HG03066 (cell line): ENCODE results near the gene LIPI.
"Not testable (repeated sequence)": the region's sequence is repeated elsewhere in the genome, so short reads cannot be mapped to it uniquely, and the experiment has no call there.

Experiments used
- ATAC-seq: cut with Tn5 transposase; IDR thresholded peaks from one replicate; pipeline ENCODE4 v1.9.1; 2021; ENCODE audit warnings: low read depth; ENCODE audit not compliant: unreplicated experiment

The LIPI gene

DNA sequence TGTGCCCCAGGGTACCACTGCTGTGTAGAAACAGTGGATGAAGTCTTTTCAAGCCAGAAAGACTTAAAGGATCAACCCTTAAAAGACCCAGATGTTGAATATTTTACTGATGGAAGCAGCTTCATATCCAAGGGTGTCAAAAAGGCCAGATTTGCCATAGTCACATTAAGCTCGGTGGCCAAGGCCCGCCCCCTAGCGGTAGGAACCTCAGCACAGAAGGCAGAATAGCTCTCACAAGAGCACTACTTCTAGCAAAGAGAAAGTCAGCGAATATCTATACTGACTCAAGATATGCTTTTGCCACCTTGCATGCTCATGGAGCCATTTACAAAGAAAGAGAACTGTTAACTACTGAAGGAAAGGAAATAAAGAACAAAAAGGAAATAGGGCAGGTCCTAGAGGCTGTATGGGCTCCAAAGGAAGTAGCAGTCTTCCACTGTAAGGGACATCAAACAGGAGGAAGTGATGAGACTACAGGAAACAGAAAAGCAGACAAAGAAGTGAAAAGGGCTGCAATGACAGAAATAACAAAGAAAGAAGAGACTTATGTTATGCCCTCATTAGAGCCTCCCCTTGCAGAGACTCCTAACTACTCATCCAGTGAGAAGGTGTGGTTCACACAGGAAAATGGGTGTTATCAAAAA is 90.5 kb downstream of the LIPI start:
- ATAC-seq, result peak; percentile 66

- ATAC-seq, result no peak
These were observed 91.7 kb downstream of the LIPI start for GRCh38 chr21:14119038-14119437.

- peak; percentile 67 for ATAC-seq
These were observed 94.7 kb downstream of the LIPI start for GRCh38 chr21:14116080-14116481.

DNA sequence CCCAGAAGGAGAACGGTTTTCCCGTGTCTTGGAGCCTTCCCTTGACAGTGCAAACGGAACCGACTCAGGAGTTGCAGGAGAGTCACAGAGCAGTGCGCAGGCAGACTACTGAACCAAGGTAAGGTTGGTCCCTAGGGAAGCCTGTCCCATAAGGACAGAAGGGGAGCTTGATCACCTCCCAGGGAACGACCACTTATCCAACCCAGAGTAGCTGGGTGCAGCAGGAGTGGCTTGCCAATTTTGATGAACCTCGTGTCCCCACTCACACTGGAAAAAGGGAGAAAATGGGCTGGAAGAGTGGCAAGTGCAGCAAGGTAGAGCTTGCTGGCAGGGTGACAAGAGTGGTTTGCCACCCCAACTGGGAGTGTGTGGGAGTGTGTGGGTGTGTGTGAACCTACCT is 95.1 kb downstream of the LIPI start:
- ATAC-seq, result no peak

DNA sequence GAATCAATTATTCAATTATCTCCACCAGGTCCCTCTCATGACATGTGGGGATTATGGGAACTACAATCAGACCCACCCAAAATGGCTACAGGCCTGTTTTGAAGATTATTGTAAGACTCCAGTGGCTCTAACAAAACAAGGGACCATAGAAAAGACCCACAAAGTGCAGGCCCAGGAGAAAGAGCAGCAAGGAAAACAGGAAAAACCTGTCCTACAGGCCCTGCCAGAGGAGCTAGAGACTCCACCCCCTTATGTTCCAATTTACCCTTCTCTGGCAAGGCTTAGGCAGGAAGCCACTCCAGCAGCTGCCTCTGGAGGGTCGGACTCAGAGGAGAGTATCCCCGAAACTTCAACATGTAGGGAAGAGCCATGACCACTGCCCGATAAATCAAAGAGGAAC is 96.5 kb downstream of the LIPI start:
- ATAC-seq, result no peak

DNA sequence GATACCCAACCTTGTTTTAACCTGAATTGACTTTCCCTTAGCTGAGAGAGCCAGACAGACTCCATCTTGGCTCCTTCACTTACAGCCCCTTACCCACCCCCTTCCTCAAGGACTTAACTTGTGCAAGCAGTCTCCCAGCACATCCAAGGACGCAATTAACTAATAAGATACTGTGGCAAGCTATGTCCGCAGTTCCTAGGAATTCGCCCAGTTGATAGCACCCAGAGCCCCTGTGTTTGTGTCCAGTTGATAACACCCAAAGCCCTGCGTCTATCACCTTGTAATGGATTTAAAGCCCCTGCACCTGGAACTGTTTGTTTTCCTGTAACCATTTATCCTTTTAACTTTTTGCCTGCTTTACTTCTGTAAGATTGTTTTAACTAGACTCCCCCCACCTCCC is 106.2 kb downstream of the LIPI start:
- not testable (repeated sequence) for ATAC-seq

DNA sequence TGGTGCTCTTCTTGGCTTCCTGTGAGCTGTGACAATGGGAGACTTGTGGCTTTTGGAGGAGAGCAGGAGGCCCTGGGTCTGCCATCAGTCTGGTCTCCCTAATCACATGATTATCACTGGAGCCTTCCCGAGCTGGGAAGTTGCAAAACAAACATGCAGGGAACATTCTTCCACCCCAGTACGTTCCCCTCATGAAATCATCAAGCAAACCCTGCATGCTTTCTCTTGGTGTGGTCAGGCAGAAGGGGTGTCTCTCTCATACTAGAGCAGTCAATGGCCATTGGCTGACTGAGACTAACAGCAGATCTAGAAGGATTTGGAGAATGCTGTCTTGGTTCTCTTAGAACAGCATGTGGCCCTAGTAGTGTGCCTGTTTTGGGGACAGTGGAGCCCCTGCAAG is 111.2 kb downstream of the LIPI start:
- ATAC-seq, result no peak

DNA sequence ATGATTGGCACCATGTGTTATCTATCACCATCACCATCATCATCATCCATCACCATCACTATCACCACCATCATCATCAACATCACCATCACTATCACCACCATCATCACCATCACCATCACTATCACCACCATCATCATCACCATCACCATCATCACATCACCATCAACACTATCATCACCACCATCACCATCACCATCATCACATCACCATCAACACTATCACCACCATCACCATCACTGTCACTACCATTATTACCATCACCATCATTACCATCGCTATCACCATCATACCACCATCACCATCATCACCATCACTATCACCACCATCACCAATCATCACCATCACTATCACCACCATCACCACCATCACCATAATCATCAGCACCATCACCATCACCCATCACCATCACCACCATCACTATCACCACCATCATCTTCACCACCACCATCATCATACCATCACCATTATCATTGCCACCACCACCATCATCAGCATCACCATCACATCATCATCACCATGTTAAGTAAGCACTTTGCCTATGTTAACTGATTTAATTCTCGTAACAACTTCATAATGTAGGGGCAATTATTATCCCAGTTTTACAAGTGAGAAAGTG is 112.8 kb downstream of the LIPI start:
- no peak for ATAC-seq

GRCh38 chr21:14096577-14096976 is 114.2 kb downstream of the LIPI start:
- no peak for ATAC-seq

GRCh38 chr21:14096172-14096571 is 114.6 kb downstream of the LIPI start:
- ATAC-seq, result no peak

- no peak for ATAC-seq
These were observed 115.7 kb downstream of the LIPI start for GRCh38 chr21:14095056-14095455.

DNA sequence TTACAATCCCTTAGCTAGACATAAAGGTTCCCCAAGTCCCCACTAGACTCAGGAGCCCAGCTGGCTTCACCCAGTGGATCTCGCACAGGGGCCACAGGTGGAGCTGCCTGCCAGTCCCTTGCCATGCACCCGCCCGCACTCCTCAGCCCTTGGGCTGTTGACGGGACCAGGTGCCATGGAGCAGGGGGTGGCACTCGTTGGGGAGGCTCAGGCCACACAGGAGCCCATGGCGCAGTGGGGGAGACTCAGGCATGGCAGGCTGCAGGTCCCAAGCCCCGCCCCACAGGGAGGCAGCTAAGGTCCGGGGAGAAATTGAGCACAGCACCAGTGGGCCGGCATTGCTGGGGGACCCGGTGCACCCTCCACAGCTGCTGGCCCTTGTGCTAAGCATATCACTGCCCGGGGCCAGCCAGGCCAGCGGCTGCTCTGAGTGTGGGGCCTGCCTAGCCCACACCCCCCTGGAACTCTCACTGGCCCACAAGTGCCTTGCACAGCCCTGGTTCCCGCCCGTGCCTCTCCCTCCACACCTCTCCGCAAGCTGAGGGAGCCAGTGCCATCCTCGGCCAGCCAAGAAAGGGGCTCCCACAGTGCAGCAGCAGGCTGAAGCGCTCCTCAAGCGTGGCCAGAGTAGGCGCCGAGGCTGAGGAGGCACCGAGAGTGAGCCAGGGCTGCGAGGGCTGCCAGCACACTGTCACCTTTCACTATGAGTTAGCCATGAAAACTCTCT is 117.8 kb downstream of the LIPI start:
- no peak for ATAC-seq

GRCh38 chr21:14090184-14090583 is 120.6 kb downstream of the LIPI start:
- ATAC-seq, result not testable (repeated sequence)

GRCh38 chr21:14088391-14088790 is 122.4 kb downstream of the LIPI start:
- ATAC-seq, result no peak

GRCh38 chr21:14086553-14086952 is 124.2 kb downstream of the LIPI start:
- no peak for ATAC-seq

GRCh38 chr21:14084701-14085100 is 126.1 kb downstream of the LIPI start:
- no peak for ATAC-seq

DNA sequence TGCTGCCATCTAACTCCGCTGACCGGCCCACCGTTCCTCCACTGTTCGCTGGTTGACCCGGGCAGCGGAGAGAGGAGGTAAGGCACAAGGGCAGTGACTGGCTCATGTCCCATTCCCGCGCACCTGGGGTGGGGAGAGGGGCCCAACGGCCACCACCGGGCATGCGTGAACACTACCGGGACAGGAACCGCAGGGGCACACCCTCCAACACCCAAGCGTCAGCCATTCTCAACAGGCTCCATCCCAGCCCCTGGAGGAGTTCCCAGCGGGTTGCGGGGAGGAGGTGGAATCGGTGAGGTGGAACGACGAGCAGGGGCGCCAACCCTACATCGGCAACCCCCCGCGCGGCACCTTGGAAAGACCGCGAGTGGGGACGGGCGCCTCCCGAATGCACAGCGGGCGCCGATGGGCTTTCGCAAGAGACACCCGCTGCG is 126.7 kb downstream of the LIPI start:
- no peak for ATAC-seq

DNA sequence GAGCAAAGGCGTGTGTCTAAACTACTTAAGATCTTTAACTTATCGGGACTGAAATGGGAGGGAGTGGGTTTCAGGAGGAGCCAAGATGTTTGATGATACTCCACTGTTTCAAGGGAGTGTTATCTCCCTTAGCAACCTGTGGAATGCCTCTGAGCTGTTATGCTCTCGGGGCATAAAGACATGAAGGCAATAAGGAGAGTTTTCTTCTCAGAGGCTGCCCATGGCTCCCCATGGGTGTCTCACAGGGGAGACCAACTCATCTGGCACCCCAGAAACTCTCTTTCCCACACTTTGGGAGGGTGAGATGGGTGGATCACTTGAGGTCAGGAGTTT is 130.0 kb downstream of the LIPI start:
- no peak for ATAC-seq

DNA sequence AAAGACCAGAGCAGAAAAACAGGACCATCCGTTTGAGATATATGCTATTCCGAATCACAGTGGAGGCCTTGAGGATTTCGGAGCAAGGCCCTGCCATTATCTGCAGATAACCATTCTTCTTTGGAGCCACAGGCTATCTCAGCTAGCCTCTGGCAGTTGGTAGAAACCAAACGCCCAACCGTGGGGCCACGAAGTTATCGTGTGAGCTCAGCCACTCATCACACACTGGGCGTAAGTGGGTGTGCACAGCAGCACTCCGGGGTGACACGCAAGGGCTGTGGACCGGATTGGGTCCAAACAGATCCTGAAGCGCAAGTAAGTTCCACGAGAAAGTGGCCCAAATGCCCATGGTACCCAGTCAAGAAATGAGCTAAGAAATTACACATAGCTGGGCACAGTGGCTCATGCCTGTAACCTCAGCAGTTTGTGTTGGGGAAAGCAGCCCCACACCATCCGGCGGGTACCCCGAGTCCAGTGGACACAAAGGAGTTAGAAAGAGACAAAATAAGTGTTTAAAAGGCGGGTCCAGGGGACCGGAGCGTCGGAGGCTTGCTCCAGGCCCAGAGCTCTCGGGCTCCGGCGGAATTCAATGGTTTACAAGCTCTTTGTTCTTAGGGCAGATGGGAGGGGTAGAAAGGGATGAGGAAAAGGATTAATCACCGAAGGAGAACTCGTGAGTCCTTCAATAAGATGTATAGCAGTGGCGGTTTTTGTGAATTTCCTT is 130.6 kb downstream of the LIPI start:
- no peak for ATAC-seq

DNA sequence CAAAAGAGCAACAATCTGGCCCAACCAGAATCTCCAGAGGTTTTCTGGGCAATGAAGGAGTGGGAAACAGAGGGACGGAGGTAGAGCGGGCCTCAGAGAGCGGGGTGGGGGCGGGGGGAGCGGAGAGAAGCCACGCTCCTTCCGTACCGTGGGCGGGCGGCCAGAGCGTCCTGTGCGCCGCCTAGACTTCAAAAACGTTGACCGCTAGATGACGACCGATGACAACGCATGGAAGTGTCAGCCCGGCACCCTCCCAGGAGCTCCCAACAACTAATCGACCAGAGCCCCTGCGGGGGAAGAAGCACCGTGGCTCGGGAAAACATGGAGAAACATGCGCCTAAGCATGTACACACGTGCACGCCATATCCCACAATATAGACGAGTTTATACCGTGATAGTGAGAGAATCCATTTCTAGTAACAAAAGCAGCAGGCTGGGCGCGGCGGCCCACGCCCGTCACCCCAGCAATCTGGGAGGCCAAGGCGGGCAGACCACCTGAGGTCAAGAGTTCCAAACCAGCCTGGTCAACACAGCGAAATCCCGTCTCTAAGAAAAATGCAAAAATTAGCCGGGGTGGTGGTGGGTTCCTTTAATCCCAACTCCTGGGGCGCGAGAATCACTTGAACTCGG is 131.9 kb downstream of the LIPI start:
- no peak for ATAC-seq
